Omental fat pad (tissue), 4 donors: ENCODE data around the gene RAMACL. TPM values are rescaled to one million over a fixed set of nuclear protein-coding genes. Genes with fewer than 3 reads are reported as not detected.
A peak's percentile ranks its signal among the peaks of the same experiment; 100 is the strongest.

Source experiments
- ATAC-seq: fragments of 150-250 bp; one replicate; pipeline ENCODE4 v1.9.1; 2016; ENCODE audit warnings: mild to moderate bottlenecking, moderate library complexity; ENCODE audit not compliant: low FRiP score
- DNase-seq: peaks from one replicate; pipeline ENCODE4 v3.0.0-alpha.2; 2019; ENCODE audit warnings: low spot score
- CTCF ChIP-seq, 3 donors: fragments of 450-650 bp; IDR thresholded peaks; one replicate each; pipeline ENCODE4 v1.5.1; 2016 to 2017; ENCODE audit warnings: antibody characterized with exemption in 3 of 3, mild to moderate bottlenecking in 3 of 3, moderate library complexity in 2 of 3
- total RNA-seq, 4 donors: library from RNA; depleted of rRNA; stranded (reverse); fragments of >200 nt; gene quantifications; one replicate each; pipeline ENCODE4 v1.1.0, GENCODE V29; 2016

RAMACL gene
- total RNA-seq, 4 donors from 2014 or later, result 1.9 to 10.9 (median 4.6) TPM

- ATAC-seq (no peak), DNase-seq (no peak)
- no peak for TF ChIP-seq CTCF (IDR thresholded peaks at IDR 0.05)
Observed at GRCh38 chr6:166616261-166617238, 30.1 kb upstream of the RAMACL start.

- TF ChIP-seq CTCF (IDR thresholded peaks at IDR 0.05), result no peak
- peak; percentile 55 for ATAC-seq
- DNase-seq, result no peak
Observed at GRCh38 chr6:166615059-166615770, 28.7 kb upstream of the RAMACL start.

GRCh38 chr6:166614589-166614988 lies 28.1 kb upstream of the RAMACL start:
- no peak for TF ChIP-seq CTCF (IDR thresholded peaks at IDR 0.05)
- ATAC-seq (no peak), DNase-seq (no peak)

- no peak for ATAC-seq
- TF ChIP-seq CTCF (IDR thresholded peaks at IDR 0.05), result no peak
- DNase-seq, result no peak
Observed at GRCh38 chr6:166614171-166614583, 27.7 kb upstream of the RAMACL start.

GRCh38 chr6:166613027-166613426 lies 26.5 kb upstream of the RAMACL start:
- no peak for DNase-seq
- TF ChIP-seq CTCF (IDR thresholded peaks at IDR 0.05), result no peak
- no peak for ATAC-seq

- peak; percentile 25 for ATAC-seq
- DNase-seq, result no peak
- no peak for TF ChIP-seq CTCF (IDR thresholded peaks at IDR 0.05)
Observed at GRCh38 chr6:166612471-166612881, 26.0 kb upstream of the RAMACL start.
